ENCODE results near the gene PRKAR1B.

PRKAR1B gene

GRCh38 chr7:631291-631711 lies 95.8 kb downstream of the PRKAR1B start:
- Histone ChIP-seq H3K36me3 (ENCODE audit: insufficient read depth, low read length) (no peaks in the 10 kb centered on the region), H3K79me2 (ENCODE audit: insufficient read depth, low read length) (no peaks in the 10 kb centered on the region), H3K27ac (ENCODE audit: low read depth, low read length, poor library complexity, severe bottlenecking) (no peak overlapping the region), H3K27me3 (ENCODE audit: insufficient read depth, low read length) (no peaks in the 10 kb centered on the region), H3K9me2 (ENCODE audit: low read depth, low read length) (no peaks in the 10 kb centered on the region), H4K20me1 (ENCODE audit: insufficient read depth, low read length) (no peaks in the 10 kb centered on the region), H3K9me3 (ENCODE audit: low read length) (no peaks in the 10 kb centered on the region), H3K4me1 (ENCODE audit: insufficient read depth, low read length, severe bottlenecking) (no peaks in the 10 kb centered on the region), H3K9ac (ENCODE audit: low read length) (no peak overlapping the region), H3F3A (ENCODE audit: insufficient read depth, low read length) (no peaks in the 10 kb centered on the region), H3K4me2 (ENCODE audit: low read length) (no peak overlapping the region), H3K4me3 (ENCODE audit: low read depth, low read length, poor library complexity, severe bottlenecking) (no peak overlapping the region), H2AFZ (ENCODE audit: low read length) (no peak overlapping the region)
- TF ChIP-seq, protein P1, sequence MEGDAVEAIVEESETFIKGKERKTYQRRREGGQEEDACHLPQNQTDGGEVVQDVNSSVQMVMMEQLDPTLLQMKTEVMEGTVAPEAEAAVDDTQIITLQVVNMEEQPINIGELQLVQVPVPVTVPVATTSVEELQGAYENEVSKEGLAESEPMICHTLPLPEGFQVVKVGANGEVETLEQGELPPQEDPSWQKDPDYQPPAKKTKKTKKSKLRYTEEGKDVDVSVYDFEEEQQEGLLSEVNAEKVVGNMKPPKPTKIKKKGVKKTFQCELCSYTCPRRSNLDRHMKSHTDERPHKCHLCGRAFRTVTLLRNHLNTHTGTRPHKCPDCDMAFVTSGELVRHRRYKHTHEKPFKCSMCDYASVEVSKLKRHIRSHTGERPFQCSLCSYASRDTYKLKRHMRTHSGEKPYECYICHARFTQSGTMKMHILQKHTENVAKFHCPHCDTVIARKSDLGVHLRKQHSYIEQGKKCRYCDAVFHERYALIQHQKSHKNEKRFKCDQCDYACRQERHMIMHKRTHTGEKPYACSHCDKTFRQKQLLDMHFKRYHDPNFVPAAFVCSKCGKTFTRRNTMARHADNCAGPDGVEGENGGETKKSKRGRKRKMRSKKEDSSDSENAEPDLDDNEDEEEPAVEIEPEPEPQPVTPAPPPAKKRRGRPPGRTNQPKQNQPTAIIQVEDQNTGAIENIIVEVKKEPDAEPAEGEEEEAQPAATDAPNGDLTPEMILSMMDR (IDR thresholded peaks at IDR 0.05; ENCODE audit: low read length), result no peak
- TF ChIP-seq EZH2 (IDR thresholded peaks at IDR 0.05; ENCODE audit: borderline replicate concordance, low read length), result no peak

GRCh38 chr7:630539-630938 lies 96.5 kb downstream of the PRKAR1B start:
- Histone ChIP-seq H3K9me3 (ENCODE audit: low read length) (no peaks in the 10 kb centered on the region), H4K20me1 (ENCODE audit: insufficient read depth, low read length) (no peaks in the 10 kb centered on the region), H3K4me2 (ENCODE audit: low read length) (no peak overlapping the region), H3K9ac (ENCODE audit: low read length) (no peak overlapping the region), H3K27ac (ENCODE audit: low read depth, low read length, poor library complexity, severe bottlenecking) (no peak overlapping the region), H3F3A (ENCODE audit: insufficient read depth, low read length) (no peaks in the 10 kb centered on the region), H3K4me3 (ENCODE audit: low read depth, low read length, poor library complexity, severe bottlenecking) (no peak overlapping the region), H3K9me2 (ENCODE audit: low read depth, low read length) (no peaks in the 10 kb centered on the region), H3K79me2 (ENCODE audit: insufficient read depth, low read length) (no peaks in the 10 kb centered on the region), H2AFZ (ENCODE audit: low read length) (no peak overlapping the region), H3K36me3 (ENCODE audit: insufficient read depth, low read length) (no peaks in the 10 kb centered on the region), H3K4me1 (ENCODE audit: insufficient read depth, low read length, severe bottlenecking) (no peaks in the 10 kb centered on the region), H3K27me3 (ENCODE audit: insufficient read depth, low read length) (no peaks in the 10 kb centered on the region)
- TF ChIP-seq, protein P1 (IDR thresholded peaks at IDR 0.05; ENCODE audit: low read length), result no peak
- no peak for TF ChIP-seq EZH2 (IDR thresholded peaks at IDR 0.05; ENCODE audit: borderline replicate concordance, low read length)

DNA sequence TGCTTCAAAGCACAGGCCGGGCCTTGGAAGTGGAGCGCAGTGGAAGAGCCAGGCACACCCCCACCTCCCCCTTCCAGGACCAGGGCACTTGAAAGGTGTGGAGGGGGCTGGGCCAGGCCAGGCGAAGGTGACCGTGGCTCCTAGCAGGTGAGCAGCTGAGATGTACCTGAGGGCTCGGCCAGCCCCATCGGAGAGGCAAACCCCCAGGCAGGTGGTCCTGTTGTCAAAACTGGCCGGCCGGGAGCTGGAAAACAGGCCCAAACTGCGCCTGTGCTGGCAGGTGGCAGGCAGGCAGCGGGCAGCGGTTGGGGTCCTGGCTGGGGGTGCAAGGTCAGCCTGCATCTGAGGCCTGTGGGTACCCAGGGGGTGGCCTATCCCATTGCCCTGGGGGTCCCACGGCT lies 97.0 kb downstream of the PRKAR1B start:
- Histone ChIP-seq H3K27me3 (ENCODE audit: insufficient read depth, low read length) (no peaks in the 10 kb centered on the region), H3K79me2 (ENCODE audit: insufficient read depth, low read length) (no peaks in the 10 kb centered on the region), H3K9ac (ENCODE audit: low read length) (no peak overlapping the region), H3K4me1 (ENCODE audit: insufficient read depth, low read length, severe bottlenecking) (no peaks in the 10 kb centered on the region), H3K4me3 (ENCODE audit: low read depth, low read length, poor library complexity, severe bottlenecking) (no peak overlapping the region), H3F3A (ENCODE audit: insufficient read depth, low read length) (no peaks in the 10 kb centered on the region), H3K9me2 (ENCODE audit: low read depth, low read length) (no peaks in the 10 kb centered on the region), H3K36me3 (ENCODE audit: insufficient read depth, low read length) (no peaks in the 10 kb centered on the region), H3K4me2 (ENCODE audit: low read length) (no peak overlapping the region), H3K9me3 (ENCODE audit: low read length) (peaks cover 3% of the 10 kb centered on the region; the same call in 1 of the 2 replicates), H3K27ac (ENCODE audit: low read depth, low read length, poor library complexity, severe bottlenecking) (no peak overlapping the region), H2AFZ (ENCODE audit: low read length) (no peak overlapping the region), H4K20me1 (ENCODE audit: insufficient read depth, low read length) (no peaks in the 10 kb centered on the region)
- TF ChIP-seq, protein P1 (IDR thresholded peaks at IDR 0.05; ENCODE audit: low read length), result no peak
- no peak for TF ChIP-seq EZH2 (IDR thresholded peaks at IDR 0.05; ENCODE audit: borderline replicate concordance, low read length)

Data from OCI-LY1 (cell line).